HG03460 (cell line): Measurements from ENCODE around the gene ZNF385B.
"Not testable (repeated sequence)": the region's sequence is repeated elsewhere in the genome, so short reads cannot be mapped to it uniquely, and the experiment has no call there.

Source experiments
- ATAC-seq: cut with Tn5 transposase; IDR thresholded peaks from one replicate; pipeline ENCODE4 v1.9.1; 2021; ENCODE audit not compliant: unreplicated experiment

The ZNF385B gene

DNA sequence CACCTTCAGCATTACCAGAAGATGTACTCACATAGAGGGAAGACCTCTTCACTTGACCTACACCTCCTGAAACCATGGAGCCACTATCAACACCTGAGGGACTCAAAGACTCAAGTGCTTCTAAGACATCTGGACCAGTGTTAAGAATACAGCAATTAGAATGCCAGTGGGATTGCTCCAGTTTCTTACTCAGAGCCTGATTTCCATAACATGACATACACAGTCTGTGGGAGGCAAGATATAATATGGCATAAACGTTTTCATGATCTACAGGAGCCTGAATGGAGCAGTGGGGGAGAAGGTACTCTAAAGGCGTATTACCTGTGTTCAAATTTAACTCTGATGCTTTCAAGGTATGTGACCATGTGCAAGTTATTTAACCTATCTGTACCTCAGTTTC lies 57.2 kb downstream of the ZNF385B start:
- no peak for ATAC-seq

DNA sequence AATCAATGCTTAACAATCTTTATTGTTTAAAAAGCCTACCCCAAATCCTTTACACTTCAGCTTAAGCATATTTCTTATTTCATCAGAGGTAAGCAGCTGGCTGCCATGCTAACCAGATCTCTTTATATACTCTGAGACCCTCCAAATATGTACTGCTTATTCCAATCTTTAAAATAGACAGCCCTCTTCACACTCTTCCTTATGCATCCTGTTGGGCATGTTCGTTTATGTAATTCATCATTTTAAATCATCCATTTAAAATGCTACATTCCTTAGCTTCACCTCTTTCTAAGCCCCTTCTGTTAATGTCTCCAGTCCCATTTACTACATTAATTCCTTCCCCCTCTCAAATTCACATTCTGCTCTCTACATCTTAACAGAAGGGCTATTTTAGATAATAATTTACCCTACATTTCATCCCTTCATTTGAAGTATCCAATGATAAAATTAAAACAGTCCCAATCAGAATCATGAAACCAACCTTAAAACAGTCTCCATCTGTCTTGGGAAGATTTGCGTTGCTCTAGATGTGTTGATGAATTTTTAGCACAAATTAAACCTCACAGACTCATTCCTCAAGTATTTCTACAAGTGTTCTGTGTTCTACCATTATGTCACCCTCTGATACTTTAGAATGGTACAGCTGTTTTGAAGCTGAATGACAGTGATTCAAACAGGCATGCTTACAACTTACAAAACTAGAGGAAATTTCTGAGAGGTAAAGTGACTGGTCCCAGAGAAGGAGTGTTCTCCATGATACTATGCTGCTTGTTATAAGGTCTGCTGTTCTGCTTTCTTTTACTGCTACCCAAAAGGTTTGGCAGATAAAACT lies 59.1 kb downstream of the ZNF385B start:
- no peak for ATAC-seq

DNA sequence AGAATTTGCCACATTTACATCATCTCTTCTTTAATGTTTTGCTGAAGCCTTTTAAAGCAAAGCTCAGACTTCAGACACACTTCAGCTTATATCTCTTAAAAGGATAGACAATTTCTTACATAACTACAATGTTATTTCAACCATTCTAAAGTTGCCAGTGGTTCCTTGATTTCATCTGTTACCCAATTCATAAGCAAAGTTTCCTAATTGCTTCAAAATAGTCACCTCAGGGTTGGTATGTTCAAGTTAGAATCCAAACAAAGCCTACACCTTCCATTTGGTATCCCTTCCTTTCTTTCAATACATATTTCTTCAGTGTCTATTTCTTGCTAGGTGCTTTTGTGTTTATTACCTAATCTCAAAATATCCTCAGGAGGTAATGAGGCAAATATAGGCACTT lies 60.6 kb downstream of the ZNF385B start:
- ATAC-seq = no peak

DNA sequence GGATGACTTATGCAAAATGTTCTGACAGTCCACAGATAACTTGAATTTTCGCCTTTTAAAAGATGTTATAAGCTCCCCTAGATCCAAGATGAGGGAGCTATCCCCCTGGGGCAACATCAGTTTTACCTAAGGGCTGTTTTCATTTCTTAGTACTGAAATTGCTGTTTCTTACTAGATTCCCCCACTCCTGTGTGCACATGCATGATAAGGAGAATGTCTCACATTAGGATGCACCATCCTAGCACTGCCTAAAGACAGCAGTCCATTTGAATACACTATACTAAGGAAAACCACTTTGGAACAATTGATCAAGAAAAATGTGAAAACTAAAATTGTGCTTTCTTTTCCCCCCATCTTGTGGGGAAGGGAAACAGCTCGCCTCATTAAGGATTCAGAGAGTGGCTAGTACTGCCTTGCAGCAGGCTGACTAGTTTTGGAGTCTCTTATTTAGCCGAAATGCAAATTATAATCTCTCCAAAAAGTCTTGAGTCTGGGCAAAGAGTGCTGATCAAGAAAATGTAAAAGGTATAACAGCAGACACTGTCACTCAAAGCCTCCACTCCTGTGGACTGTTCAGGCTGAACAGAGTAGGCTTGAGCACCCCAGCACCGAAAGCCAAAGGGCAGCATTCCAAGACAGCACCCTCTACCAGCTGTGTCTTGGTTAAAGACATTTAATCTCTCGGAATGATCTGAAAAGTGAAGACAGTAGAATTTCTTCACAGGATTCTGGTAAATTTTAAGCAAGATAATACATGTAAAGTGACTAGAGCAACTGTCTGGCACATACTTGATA lies 65.0 kb downstream of the ZNF385B start:
- ATAC-seq = no peak

DNA sequence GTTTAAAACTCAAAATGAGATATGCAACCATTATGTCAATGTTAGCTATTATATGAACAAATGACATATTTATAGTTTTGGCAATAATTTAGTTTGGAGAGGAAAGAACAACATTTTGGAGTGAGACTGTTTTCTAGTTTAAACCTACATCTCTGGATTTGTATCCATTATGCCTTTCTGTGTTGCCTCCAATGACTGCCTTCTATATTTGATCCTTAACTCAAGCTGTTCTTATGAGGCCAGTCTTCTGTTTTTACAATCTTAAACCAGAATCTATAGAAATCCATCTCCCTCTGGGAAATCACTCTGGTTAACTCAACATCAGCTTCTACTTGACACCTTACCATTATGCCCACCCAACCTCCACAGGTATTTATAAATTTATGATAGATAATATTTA lies 67.5 kb downstream of the ZNF385B start:
- no peak for ATAC-seq

DNA sequence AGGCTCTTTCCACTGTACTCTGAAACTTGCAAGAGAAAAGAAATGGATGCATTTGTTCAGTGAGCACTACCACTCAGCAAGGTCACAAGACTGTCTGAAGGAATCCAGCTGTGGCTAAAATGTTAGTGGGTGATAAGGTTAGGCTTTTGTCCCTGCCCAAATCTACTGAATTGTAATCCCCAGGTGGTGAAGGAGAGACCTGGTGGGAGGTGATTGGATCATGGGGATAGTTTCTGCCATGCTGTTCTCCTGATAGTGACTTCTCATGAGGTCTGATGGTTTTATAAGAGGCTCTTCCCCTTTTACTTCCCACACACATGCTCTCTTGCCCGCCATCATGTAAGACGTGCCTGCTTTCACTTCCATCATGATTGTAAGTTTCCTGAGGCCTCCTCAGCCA lies 68.2 kb downstream of the ZNF385B start:
- no peak for ATAC-seq

DNA sequence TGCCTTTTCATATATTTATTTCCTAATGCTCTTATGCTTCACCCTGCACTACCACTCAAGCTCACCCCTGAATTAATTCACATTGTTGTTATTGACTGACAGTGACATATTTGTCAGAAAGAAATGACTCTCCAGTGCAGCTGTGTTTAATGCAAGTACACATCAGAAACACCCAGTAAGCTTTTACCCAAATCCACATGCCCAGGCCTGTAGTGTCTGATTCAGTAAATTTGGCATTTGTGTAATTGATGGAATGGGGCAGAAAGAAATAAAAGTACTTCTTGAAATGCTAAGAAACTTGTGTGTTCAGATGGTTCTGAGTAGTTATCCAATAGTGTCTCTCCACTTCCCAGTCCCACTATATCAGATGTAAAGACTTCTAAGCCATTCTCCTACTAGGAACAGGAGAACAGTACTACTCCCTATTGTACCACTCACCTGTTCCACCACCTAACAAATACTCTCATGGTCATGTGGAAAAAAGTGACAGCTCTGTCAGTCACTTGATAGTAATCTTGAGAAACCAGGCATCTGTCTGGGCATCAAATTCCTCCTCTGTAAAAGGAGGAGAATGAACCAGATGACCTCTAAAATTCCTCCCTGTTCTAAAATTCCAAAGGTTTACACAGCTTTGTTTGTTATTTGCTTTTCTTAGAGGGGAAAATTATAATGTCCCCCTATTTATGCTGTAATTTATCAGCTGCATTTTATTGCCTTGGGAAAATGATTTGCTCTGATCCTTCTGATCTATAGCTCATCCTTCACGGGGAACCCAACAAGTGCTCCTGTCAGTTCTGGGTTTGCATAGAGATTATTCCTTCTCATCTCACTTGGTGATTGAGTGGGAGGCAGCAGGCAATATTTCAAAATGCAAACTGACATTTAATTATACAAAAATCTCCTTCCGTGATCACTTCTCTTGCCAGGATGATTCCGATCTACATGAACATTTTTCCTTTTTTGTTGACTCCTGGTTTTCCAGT lies 70.9 kb downstream of the ZNF385B start:
- ATAC-seq = no peak

DNA sequence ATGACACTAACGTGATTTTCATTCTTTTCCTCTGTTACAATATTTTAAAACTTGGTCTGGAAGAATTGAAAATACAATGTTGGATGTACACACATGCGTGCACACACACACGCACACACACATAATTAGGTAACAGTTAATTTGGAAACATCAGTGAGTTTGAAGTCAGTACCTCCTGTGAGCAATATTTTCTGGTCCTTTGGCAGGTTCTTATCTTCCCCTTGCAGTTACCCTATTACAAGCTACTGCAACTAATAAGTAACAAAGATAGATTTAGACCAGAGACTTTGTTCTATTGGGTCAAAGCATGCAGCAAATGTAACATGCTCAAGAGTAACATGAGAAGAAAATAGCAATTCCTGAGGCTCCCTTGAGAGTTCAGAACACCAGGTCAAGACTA lies 73.3 kb downstream of the ZNF385B start:
- no peak for ATAC-seq

DNA sequence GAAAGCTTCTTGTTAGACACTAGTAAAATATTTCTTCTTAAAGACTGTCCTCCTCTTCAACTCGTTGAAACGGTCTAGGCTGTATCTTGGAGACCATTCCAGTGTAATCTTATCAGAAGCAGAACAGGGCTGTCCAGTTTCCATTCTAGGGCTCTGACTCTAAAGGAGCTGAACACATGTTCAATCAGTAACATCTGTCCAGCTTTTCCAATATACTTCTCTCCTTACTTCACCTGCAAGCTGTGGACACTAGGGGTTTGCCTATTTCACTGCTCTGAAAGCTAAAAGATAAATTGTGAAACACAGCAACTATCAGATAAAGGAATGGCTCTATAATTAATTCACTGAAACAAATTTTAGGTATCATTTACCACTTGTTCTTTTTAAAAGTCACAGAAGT lies 73.8 kb downstream of the ZNF385B start:
- no peak for ATAC-seq

DNA sequence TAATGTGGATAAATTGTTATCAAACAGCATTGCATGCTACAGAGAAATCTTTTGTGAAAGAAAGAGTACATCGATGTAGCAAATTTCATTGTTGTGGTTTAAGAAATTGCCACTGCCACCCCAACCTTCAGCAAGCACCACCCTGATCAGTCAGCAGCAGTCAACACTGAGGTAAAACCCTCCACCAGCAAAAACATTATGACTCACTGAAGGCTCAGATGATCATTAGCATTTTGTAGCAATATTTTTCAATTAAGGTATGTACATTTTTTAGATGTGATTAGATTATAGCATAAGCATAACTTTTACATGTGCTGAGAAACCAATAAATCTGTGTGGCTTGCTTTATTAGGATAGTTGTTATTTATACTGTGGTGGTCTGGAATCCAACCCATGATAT lies 75.5 kb downstream of the ZNF385B start:
- ATAC-seq = no peak

DNA sequence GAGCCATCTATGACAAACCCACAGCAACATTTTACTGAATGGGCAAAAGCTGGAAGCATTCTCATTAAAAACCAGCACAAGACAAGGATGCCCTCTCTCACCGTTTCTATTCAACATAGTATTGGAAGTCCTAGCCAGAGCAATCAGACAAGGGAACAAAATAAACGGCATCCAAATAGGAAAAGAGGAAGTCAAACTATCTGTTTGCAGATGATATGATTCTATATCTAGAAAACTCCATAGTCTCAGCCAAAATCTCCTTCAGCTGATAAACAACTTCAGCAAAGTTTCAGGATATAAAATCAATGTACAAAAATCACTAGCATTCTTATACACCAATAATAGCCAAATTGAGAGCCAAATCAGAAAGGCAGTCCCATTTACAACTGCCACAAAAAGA lies 79.1 kb downstream of the ZNF385B start:
- not testable (repeated sequence) for ATAC-seq

DNA sequence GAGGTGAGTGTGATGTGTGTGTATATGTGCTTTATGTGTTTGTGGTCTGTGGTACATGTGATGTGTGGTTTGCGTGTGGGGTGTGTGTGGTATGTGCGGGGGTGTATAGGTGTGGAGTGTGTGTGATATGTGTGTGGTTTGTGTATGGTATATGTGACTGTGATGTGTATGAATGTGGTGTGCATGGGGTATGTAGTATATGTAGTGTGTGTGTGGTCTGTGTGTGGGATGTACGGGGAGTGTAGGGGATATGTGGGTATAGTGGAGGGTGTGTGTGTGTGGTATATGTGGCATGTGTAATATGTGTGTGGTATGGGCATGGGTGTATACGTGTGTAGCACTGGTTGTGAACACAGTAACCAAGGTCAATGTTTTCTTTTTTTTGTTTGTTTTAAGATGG lies 87.4 kb downstream of the ZNF385B start:
- no peak for ATAC-seq

DNA sequence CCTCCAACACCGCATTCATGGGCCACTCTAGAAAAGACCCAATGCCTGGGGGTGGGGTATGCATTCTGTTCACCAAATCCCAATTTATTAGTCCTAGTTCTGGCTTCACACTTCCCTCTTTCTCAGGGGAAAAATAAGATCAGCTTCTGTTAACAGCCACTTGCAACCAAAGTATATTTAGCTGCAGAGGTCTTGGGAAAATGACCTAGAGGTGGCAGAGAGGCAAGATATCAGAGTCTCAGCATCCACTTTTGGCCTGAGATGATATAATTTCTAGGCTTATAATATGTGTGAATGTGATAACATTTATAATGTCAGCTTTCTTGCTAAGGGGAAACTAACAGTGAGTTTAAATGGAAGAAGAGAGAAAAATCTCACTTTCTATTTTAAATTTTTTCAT lies 89.1 kb downstream of the ZNF385B start:
- ATAC-seq = no peak

DNA sequence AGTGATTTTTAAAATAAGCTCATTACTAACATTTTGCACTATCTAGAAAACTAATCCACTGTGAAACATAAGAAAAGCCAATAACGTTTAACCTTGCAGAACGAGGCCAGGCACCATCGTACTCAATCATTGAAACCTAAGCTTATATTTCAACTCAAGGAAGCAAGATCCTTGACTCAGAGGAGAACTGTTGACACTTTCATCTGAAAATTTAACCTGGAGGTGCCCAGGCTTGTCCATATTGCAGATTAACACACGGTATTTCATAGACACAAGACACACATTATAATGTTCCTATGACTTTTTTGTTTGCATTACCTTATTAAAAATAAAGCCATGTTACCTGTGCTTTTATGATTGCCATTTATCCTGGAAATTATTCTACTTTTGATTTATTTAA lies 89.6 kb downstream of the ZNF385B start:
- no peak for ATAC-seq

DNA sequence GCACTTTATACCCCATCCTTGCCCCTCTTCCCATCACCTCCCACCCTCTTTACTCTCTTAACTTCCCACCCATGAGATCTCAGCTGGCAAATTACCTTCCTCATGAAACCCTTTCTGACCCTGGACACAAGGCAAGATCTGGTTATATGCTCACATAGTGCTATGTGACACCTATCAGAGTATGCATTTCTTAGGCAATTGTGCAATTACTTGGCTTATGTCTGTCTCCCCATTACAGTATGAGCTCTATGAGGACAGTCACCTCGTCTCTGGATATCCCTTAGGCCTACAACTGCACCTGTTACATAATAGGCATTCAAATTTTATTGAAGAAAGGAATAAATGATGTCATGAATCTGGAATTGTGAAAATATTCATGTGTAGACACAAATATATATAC lies 91.4 kb downstream of the ZNF385B start:
- ATAC-seq = no peak

DNA sequence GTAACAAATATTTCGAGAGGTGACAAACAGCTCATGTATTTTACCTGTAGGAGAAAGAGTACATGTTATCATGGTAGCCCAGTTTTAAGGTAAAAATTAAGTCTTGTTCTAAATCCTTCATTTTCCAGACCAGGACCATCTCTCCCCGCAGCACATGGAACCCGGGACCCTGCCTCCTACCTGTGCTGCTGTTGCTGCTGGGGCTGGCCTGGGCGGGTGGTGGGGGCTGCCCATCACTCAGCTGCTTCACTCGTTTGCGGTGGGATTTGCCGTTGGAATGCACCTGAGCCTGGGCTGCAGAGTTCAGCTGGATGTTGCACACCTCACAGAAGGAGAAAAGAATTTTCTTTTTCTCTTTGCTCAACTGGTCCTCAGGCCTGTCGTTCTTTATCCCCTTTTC lies 92.1 kb downstream of the ZNF385B start:
- no peak for ATAC-seq

DNA sequence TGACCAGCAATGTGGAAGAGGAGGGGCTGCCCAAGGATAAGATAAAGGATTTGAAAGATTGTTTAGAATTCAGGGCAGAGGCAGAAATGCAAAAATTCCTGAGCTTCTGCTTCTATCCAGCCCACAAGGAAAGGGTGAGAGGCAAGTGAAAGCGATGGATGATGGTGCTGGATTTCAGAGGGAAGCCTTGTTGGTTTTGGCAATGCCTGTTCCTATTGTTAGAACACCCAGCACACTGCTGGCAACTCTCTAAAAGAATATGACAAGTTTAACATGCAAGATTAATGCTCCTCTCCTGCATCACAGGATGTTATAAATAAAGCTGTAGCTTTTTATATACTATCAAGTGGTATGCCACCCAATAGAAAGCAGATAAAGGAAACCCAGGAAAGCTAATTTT lies 92.6 kb downstream of the ZNF385B start:
- no peak for ATAC-seq

DNA sequence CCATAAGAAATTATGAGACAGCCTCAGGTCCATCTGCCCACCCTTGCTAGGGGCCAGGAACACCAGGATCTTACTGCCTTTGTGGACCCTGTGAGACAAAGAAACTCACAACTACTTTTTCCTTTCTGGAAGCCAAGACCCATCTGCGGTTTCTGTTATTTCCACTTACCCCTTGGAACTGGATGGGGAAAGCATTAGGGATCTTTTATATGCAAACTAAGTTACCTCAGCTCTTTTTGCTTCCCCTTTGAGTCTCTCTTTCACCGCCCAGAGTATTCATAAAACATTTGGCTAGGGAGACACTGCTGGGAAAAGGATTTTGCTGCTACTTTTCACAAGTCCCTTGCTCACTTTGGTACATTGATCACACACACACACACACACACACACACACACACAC lies 95.7 kb downstream of the ZNF385B start:
- ATAC-seq = no peak

DNA sequence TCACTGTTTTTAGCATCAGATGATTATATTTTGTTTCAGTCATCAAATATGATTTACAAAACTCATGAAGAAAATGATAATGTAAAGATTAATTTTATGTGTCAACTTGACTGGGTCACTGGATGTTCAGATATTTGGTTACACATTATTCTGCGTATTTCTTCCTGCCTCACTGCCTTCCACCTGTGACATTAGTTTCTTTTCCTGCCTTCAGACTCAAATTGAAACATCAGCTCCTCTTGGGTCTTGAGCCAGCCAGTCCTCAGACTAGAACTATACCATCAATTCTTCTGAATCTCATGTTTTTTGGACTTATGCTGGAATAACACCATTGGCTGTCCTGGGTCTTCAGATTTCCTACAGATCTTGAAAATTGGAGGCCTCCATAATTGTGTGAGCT lies 96.7 kb downstream of the ZNF385B start:
- peak; percentile 88 for ATAC-seq

DNA sequence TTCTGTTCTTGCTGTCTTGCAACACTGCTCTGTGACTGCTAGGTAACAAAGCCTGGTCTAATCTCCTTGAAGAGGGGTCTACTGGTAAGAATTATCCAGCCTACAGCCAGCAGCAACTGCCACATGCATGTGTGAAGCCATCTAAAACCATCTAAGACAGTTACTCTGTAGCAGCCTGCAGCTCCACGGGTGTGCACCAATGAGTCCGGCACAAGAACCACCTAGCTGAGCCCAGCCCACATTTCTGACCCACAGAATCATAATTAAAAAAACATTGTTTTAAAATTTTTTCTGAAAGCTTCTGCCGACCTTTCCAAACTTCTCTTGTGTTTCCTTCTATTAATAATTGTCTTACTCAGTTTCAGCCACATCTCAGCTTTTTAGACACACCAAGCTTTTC lies 102.8 kb downstream of the ZNF385B start:
- ATAC-seq = no peak

DNA sequence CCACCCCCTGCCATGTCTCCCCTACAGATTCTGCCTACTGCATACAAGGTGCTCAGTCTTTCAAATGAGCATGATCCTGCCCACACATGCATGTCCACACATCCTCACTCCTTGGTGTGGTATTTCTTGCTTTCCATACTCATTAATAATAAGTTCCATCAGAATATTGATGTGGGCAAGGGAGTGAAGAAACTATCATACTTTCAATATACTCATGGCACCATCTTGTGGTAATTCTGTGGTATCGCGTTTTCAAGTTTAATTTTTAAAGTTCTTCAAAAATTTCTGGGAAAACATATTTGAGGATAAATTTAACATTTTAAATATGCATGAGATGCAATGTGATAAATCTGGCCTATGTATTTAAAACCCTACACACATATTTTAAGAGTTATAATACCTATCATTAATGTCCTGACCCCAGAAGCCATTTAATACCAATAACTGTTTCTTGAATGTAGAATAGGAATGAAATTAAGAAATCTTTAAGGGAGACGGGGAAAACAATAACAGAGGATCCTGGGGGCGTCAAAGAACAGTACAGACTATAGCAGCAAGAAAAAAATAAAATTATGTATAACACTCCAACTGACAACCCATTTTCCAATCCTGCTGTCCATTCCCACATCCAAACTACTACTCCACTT lies 110.1 kb downstream of the ZNF385B start:
- ATAC-seq = no peak
